ENCODE data around the gene CLEC12A. TPM values are rescaled to one million over a fixed set of nuclear protein-coding genes. Genes with fewer than 3 reads are reported as not detected.

The CLEC12A gene
- not detected for polyA plus RNA-seq (2013, experiment 1 of 4)
- polyA plus RNA-seq (2013, experiment 2 of 4) = not detected
- polyA plus RNA-seq (2013, experiment 3 of 4) = not detected
- not detected for polyA plus RNA-seq (2013, experiment 4 of 4)

- Histone ChIP-seq H3K4me1 (ENCODE audit: control insufficient read depth, insufficient read depth, low read length) (no peaks in the 10 kb centered on the region), H3K9me3 (ENCODE audit: control insufficient read depth, low read length) (no peaks in the 10 kb centered on the region), H3K27me3 (ENCODE audit: control insufficient read depth, insufficient read depth, low read length, poor library complexity, severe bottlenecking) (no peaks in the 10 kb centered on the region), H3K4me3 (ENCODE audit: insufficient read depth, low read depth, low read length) (no peak within 1 kb of the TSS), H3K36me3 (ENCODE audit: control insufficient read depth, insufficient read depth, low read length) (no peaks in the 10 kb centered on the region), H3K27ac (ENCODE audit: insufficient read depth, low read depth, low read length, poor library complexity, severe bottlenecking) (no peak within 1 kb of the TSS)
- 80 to 89% methylated on average over 1 of the region's 1 CpG for WGBS, 2 experiments
Observed at GRCh38 chr12:9971181-9971580, at the start of gene CLEC12A. Gene CLEC12A, plus strand, starts transcription at chr12:9971409. Its CDS starts 188 bp downstream, at chr12:9971597.

- Histone ChIP-seq H3K36me3 (ENCODE audit: control insufficient read depth, insufficient read depth, low read length) (no peaks in the 10 kb centered on the region), H3K27me3 (ENCODE audit: control insufficient read depth, insufficient read depth, low read length, poor library complexity, severe bottlenecking) (no peaks in the 10 kb centered on the region), H3K9me3 (ENCODE audit: control insufficient read depth, low read length) (no peaks in the 10 kb centered on the region), H3K4me1 (ENCODE audit: control insufficient read depth, insufficient read depth, low read length) (no peaks in the 10 kb centered on the region), H3K27ac (ENCODE audit: insufficient read depth, low read depth, low read length, poor library complexity, severe bottlenecking) (no peak overlapping the region), H3K4me3 (ENCODE audit: insufficient read depth, low read depth, low read length) (no peak overlapping the region)
- whole genome bisulfite sequencing, 2 experiments = 100% methylated on average over 1 of the region's 1 CpG; no CpG with 5 or more reads in 1 of the 2 experiments
Observed at GRCh38 chr12:9922429-9922828, 48.8 kb upstream of the CLEC12A start.

- H3K4me1 ChIP-seq (ENCODE audit: control insufficient read depth, insufficient read depth, low read length) = no peaks in the 10 kb centered on the region
- H3K9me3 ChIP-seq (ENCODE audit: control insufficient read depth, low read length) = no peaks in the 10 kb centered on the region
- 20 to 31% methylated on average over 5 of the region's 5 CpGs for WGBS, 2 experiments
- H3K27me3 ChIP-seq (ENCODE audit: control insufficient read depth, insufficient read depth, low read length, poor library complexity, severe bottlenecking) = no peaks in the 10 kb centered on the region
- H3K36me3 ChIP-seq (ENCODE audit: control insufficient read depth, insufficient read depth, low read length) = no peaks in the 10 kb centered on the region
- no peak overlapping the region for H3K4me3 ChIP-seq (ENCODE audit: insufficient read depth, low read depth, low read length)
- no peak overlapping the region for H3K27ac ChIP-seq (ENCODE audit: insufficient read depth, low read depth, low read length, poor library complexity, severe bottlenecking)
Observed at GRCh38 chr12:9925705-9926393, 45.4 kb upstream of the CLEC12A start.

DNA sequence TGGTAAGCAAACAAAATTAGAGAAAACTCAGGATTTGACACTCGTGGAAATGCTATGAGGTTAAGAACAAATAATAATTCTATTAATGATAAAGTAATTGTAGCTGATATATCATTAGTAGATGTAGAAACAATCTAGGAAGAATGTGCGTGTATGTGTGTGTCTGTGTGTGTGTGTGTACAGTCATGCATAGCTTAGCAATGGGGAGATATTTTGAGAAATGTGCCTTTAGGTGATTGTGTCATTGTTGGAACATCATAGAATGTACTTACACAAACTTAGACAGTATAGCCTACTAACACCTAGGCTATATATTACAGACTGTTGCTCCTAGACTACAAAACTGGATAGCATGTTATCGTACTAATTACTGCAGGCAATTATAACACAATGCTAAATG lies 44.3 kb upstream of the CLEC12A start:
- Histone ChIP-seq H3K36me3 (ENCODE audit: control insufficient read depth, insufficient read depth, low read length) (no peaks in the 10 kb centered on the region), H3K4me1 (ENCODE audit: control insufficient read depth, insufficient read depth, low read length) (no peaks in the 10 kb centered on the region), H3K4me3 (ENCODE audit: insufficient read depth, low read depth, low read length) (no peak overlapping the region), H3K27me3 (ENCODE audit: control insufficient read depth, insufficient read depth, low read length, poor library complexity, severe bottlenecking) (no peaks in the 10 kb centered on the region), H3K9me3 (ENCODE audit: control insufficient read depth, low read length) (no peaks in the 10 kb centered on the region), H3K27ac (ENCODE audit: insufficient read depth, low read depth, low read length, poor library complexity, severe bottlenecking) (no peak overlapping the region)
- WGBS, 2 experiments = 92% methylated on average over 2 to 3 of the region's 3 CpGs

GRCh38 chr12:9928607-9929006 lies 42.6 kb upstream of the CLEC12A start:
- WGBS, 2 experiments = 89 to 95% methylated on average over 1 to 3 of the region's 3 CpGs

DNA sequence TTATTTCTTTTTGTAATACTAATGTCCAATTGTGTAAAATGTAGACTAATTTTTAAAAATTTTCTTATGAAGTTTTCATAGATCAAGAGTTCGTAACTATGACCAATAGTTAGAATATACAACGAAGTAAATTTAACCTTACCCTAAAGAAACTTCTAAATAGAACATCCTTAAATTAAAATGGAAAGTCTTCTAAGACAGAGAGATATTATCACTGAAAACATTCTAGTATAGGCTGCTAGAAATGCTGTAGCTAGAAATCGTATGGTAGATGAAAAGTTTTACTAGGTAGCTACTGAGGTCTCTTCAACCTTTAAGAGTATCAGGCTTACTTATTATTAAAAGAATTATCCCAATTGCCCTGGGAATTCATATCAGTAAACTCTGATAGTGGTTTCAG lies 40.0 kb upstream of the CLEC12A start:
- Histone ChIP-seq H3K27me3 (ENCODE audit: control insufficient read depth, insufficient read depth, low read length, poor library complexity, severe bottlenecking) (no peaks in the 10 kb centered on the region), H3K36me3 (ENCODE audit: control insufficient read depth, insufficient read depth, low read length) (no peaks in the 10 kb centered on the region), H3K9me3 (ENCODE audit: control insufficient read depth, low read length) (no peaks in the 10 kb centered on the region), H3K4me3 (ENCODE audit: insufficient read depth, low read depth, low read length) (no peak overlapping the region), H3K4me1 (ENCODE audit: control insufficient read depth, insufficient read depth, low read length) (no peaks in the 10 kb centered on the region), H3K27ac (ENCODE audit: insufficient read depth, low read depth, low read length, poor library complexity, severe bottlenecking) (no peak overlapping the region)
- WGBS, 2 experiments = 87% methylated on average over 1 of the region's 3 CpGs; no CpG with 5 or more reads in 1 of the 2 experiments

More at GRCh38 chr12:9928607-9929006, 42.6 kb upstream of the CLEC12A start:
- H3K36me3 ChIP-seq (ENCODE audit: control insufficient read depth, insufficient read depth, low read length) = no peaks in the 10 kb centered on the region
- no peaks in the 10 kb centered on the region for H3K9me3 ChIP-seq (ENCODE audit: control insufficient read depth, low read length)
- H3K4me1 ChIP-seq (ENCODE audit: control insufficient read depth, insufficient read depth, low read length) = no peaks in the 10 kb centered on the region
- H3K27ac ChIP-seq (ENCODE audit: insufficient read depth, low read depth, low read length, poor library complexity, severe bottlenecking) = no peak overlapping the region
- no peak overlapping the region for H3K4me3 ChIP-seq (ENCODE audit: insufficient read depth, low read depth, low read length)
- no peaks in the 10 kb centered on the region for H3K27me3 ChIP-seq (ENCODE audit: control insufficient read depth, insufficient read depth, low read length, poor library complexity, severe bottlenecking)

GRCh38 chr12:9932270-9932669 lies 38.9 kb upstream of the CLEC12A start, which contains the start of gene CLEC2A:
Gene CLEC2A, minus strand, starts transcription at chr12:9932370. Its CDS starts 41 bp downstream, at chr12:9932329.
- no peak within 1 kb of the TSS for H3K27ac ChIP-seq (ENCODE audit: insufficient read depth, low read depth, low read length, poor library complexity, severe bottlenecking)
- no peaks in the 10 kb centered on the region for H3K9me3 ChIP-seq (ENCODE audit: control insufficient read depth, low read length)
- no peak within 1 kb of the TSS for H3K4me3 ChIP-seq (ENCODE audit: insufficient read depth, low read depth, low read length)
- 92 to 95% methylated on average over 6 of the region's 6 CpGs for WGBS, 2 experiments
- H3K36me3 ChIP-seq (ENCODE audit: control insufficient read depth, insufficient read depth, low read length) = no peaks in the 10 kb centered on the region
- H3K4me1 ChIP-seq (ENCODE audit: control insufficient read depth, insufficient read depth, low read length) = no peaks in the 10 kb centered on the region
- no peaks in the 10 kb centered on the region for H3K27me3 ChIP-seq (ENCODE audit: control insufficient read depth, insufficient read depth, low read length, poor library complexity, severe bottlenecking)

GRCh38 chr12:9933958-9934357 lies 37.3 kb upstream of the CLEC12A start:
- Histone ChIP-seq H3K9me3 (ENCODE audit: control insufficient read depth, low read length) (no peaks in the 10 kb centered on the region), H3K27me3 (ENCODE audit: control insufficient read depth, insufficient read depth, low read length, poor library complexity, severe bottlenecking) (no peaks in the 10 kb centered on the region), H3K4me1 (ENCODE audit: control insufficient read depth, insufficient read depth, low read length) (no peaks in the 10 kb centered on the region), H3K4me3 (ENCODE audit: insufficient read depth, low read depth, low read length) (no peak overlapping the region), H3K36me3 (ENCODE audit: control insufficient read depth, insufficient read depth, low read length) (no peaks in the 10 kb centered on the region), H3K27ac (ENCODE audit: insufficient read depth, low read depth, low read length, poor library complexity, severe bottlenecking) (no peak overlapping the region)
- WGBS, 2 experiments = 85 to 87% methylated on average over 2 of the region's 2 CpGs

DNA sequence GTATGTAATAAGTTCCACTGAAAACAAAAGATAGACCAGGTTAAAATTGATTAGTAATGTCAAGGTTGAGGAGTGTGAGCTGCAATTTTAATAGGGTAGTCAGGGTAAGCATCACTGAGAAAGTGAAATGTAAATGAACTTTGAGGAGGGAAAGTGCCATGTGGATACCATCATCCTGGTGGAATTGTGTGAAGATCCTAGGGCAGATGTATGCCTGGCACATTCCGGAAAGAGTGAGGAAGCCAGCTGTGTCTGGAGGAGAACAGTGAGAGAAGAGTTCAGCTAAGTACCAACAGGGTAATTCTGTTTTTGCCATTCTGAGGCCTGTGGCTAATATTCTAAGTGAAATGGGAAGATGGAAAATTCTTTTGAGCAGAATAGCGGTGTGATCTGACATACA lies 36.2 kb upstream of the CLEC12A start:
- Histone ChIP-seq H3K27me3 (ENCODE audit: control insufficient read depth, insufficient read depth, low read length, poor library complexity, severe bottlenecking) (no peaks in the 10 kb centered on the region), H3K27ac (ENCODE audit: insufficient read depth, low read depth, low read length, poor library complexity, severe bottlenecking) (no peak overlapping the region), H3K36me3 (ENCODE audit: control insufficient read depth, insufficient read depth, low read length) (no peaks in the 10 kb centered on the region), H3K4me3 (ENCODE audit: insufficient read depth, low read depth, low read length) (no peak overlapping the region), H3K9me3 (ENCODE audit: control insufficient read depth, low read length) (no peaks in the 10 kb centered on the region), H3K4me1 (ENCODE audit: control insufficient read depth, insufficient read depth, low read length) (no peaks in the 10 kb centered on the region)
- 93 to 95% methylated on average over 1 to 2 of the region's 2 CpGs for WGBS, 2 experiments

- no peaks in the 10 kb centered on the region for H3K9me3 ChIP-seq (ENCODE audit: control insufficient read depth, low read length)
- WGBS, 2 experiments = 92 to 93% methylated on average over 10 of the region's 10 CpGs
- H3K4me3 ChIP-seq (ENCODE audit: insufficient read depth, low read depth, low read length) = no peak overlapping the region
- no peaks in the 10 kb centered on the region for H3K4me1 ChIP-seq (ENCODE audit: control insufficient read depth, insufficient read depth, low read length)
- H3K27ac ChIP-seq (ENCODE audit: insufficient read depth, low read depth, low read length, poor library complexity, severe bottlenecking) = no peak overlapping the region
- no peaks in the 10 kb centered on the region for H3K36me3 ChIP-seq (ENCODE audit: control insufficient read depth, insufficient read depth, low read length)
- no peaks in the 10 kb centered on the region for H3K27me3 ChIP-seq (ENCODE audit: control insufficient read depth, insufficient read depth, low read length, poor library complexity, severe bottlenecking)
Observed at GRCh38 chr12:9936591-9936990, 34.6 kb upstream of the CLEC12A start.

All from ectodermal cell (in vitro differentiated cells).